IMR-90 (cell line): Measurements from ENCODE around the gene SCFD2. TPM values are rescaled to one million over a fixed set of nuclear protein-coding genes. Genes with fewer than 3 reads are reported as not detected.
"Not testable (repeated sequence)": the region's sequence is repeated elsewhere in the genome, so short reads cannot be mapped to it uniquely, and the experiment has no call there.

ENCODE experiments used
- ATAC-seq: fragments of 200-7000 bp; cut with Tn5 transposase; 2 replicates; pipeline ENCODE4 v1.9.1; 2020; ENCODE audit warnings: low read depth, mild to moderate bottlenecking, moderate library complexity
- BruUV-seq: library from RNA; stranded (reverse); fragments of 400-500 nt; replicated peaks from 2 replicates; lab custom pipeline; 2021; lab: Mats Ljungman, UMichigan
- CTCF ChIA-PET: fragments of 300-600 bp; formaldehyde crosslinking; extraction: SDS; loops from one replicate; lab custom pipeline; 2021; ENCODE audit warnings: antibody characterized with exemption; lab: Yijun Ruan, JAX
- POLR2A ChIA-PET: fragments of 300-600 bp; sonication (Branson Sonifier 250); formaldehyde crosslinking; loops from one replicate; lab custom pipeline; 2022; ENCODE audit warnings: antibody characterized with exemption; ENCODE audit not compliant: unreplicated experiment; lab: Charles Lee
- DNase-seq: peaks from one replicate; pipeline ENCODE4 v3.0.0; 2013
- H2AFZ ChIP-seq: replicated peaks from 2 replicates; pipeline ENCODE3; 2013; ENCODE audit warnings: low read length, mild to moderate bottlenecking; ENCODE audit not compliant: poor library complexity
- H2AK5ac ChIP-seq: 2 replicates; pipeline ENCODE4 v1.6.1; 2013; ENCODE audit warnings: low read depth, low read length, inconsistent platforms
- H2AK9ac ChIP-seq: replicated peaks from 2 replicates; pipeline ENCODE3; 2013; ENCODE audit warnings: mild to moderate bottlenecking, low read depth, low read length, moderate library complexity; ENCODE audit not compliant: poor library complexity
- H2BK120ac ChIP-seq: 2 replicates; pipeline ENCODE4 v1.6.1; 2013; ENCODE audit warnings: low read depth, low read length, inconsistent platforms
- H2BK15ac ChIP-seq: 3 replicates; pipeline ENCODE4 v1.6.1; 2013; ENCODE audit warnings: low read depth, low read length, inconsistent platforms
- H2BK20ac ChIP-seq: 2 replicates; pipeline ENCODE4 v1.6.1; 2013; ENCODE audit warnings: low read depth, mild to moderate bottlenecking, inconsistent platforms, low read length, moderate library complexity
- H2BK5ac ChIP-seq: 2 replicates; pipeline ENCODE4 v1.6.1; 2013; ENCODE audit warnings: mild to moderate bottlenecking, low read depth, low read length, inconsistent platforms; ENCODE audit not compliant: poor library complexity, severe bottlenecking
- H3K14ac ChIP-seq: replicated peaks from 2 replicates; pipeline ENCODE4 v1.6.1; 2013; ENCODE audit warnings: low read depth, low read length, inconsistent platforms
- H3K18ac ChIP-seq: 2 replicates; pipeline ENCODE4 v1.6.1; 2013; ENCODE audit warnings: low read depth, low read length, control low read depth
- H3K23ac ChIP-seq: 2 replicates; pipeline ENCODE4 v1.6.1; 2013; ENCODE audit warnings: low read depth, low read length, inconsistent platforms
- H3K27ac ChIP-seq: 2 replicates; pipeline ENCODE4 v1.5.1; 2013; ENCODE audit warnings: mild to moderate bottlenecking, control low read depth, low read length; ENCODE audit not compliant: insufficient read depth
- H3K27me3 ChIP-seq: 2 replicates; pipeline ENCODE4 v1.6.1; 2013; ENCODE audit warnings: low read length; ENCODE audit not compliant: control insufficient read depth, insufficient read depth
- H3K36me3 ChIP-seq: 2 replicates; pipeline ENCODE4 v1.6.1; 2013; ENCODE audit warnings: low read length, mixed read lengths; ENCODE audit not compliant: control insufficient read depth, insufficient read depth
- H3K4ac ChIP-seq: 2 replicates; pipeline ENCODE4 v1.6.1; 2013; ENCODE audit warnings: low read depth, low read length, inconsistent platforms
- H3K4me1 ChIP-seq: 2 replicates; pipeline ENCODE4 v1.6.1; 2013; ENCODE audit warnings: low read length, mixed read lengths; ENCODE audit not compliant: control insufficient read depth, insufficient read depth
- H3K4me2 ChIP-seq: 2 replicates; pipeline ENCODE4 v1.6.1; 2013; ENCODE audit warnings: low read depth, mild to moderate bottlenecking, control low read depth, low read length, moderate library complexity
- H3K4me3 ChIP-seq: 2 replicates; pipeline ENCODE4 v1.5.1; 2013; ENCODE audit warnings: low read depth, mild to moderate bottlenecking, control low read depth, low read length, moderate library complexity; ENCODE audit not compliant: insufficient read depth
- H3K56ac ChIP-seq: 2 replicates; pipeline ENCODE4 v1.6.1; 2013; ENCODE audit warnings: low read length, inconsistent platforms; ENCODE audit not compliant: insufficient read depth; ENCODE audit errors: extremely low read depth
- H3K79me1 ChIP-seq, 2 experiments: 2 replicates each; pipeline ENCODE4 v1.6.1; 2013; ENCODE audit warnings: low read length in 2 of 2, inconsistent platforms in 1 of 2, low read depth in 1 of 2
- H3K9ac ChIP-seq: 2 replicates; pipeline ENCODE4 v1.6.1; 2013; ENCODE audit warnings: low read depth, low read length, control low read depth
- H3K9me1 ChIP-seq: 2 replicates; pipeline ENCODE4 v1.6.1; 2013; ENCODE audit warnings: low read length, inconsistent platforms; ENCODE audit not compliant: insufficient read depth
- H3K9me3 ChIP-seq: 2 replicates; pipeline ENCODE4 v1.6.1; 2013; ENCODE audit warnings: low read length; ENCODE audit not compliant: control insufficient read depth, insufficient read depth
- H4K20me1 ChIP-seq: 2 replicates; pipeline ENCODE4 v1.6.1; 2013; ENCODE audit warnings: low read length, inconsistent platforms; ENCODE audit not compliant: insufficient read depth
- H4K5ac ChIP-seq: 2 replicates; pipeline ENCODE4 v1.6.1; 2013; ENCODE audit warnings: mild to moderate bottlenecking, low read depth, low read length, control low read depth
- H4K8ac ChIP-seq, 2 experiments: 2 replicates each; pipeline ENCODE4 v1.6.1; 2013; ENCODE audit warnings: low read depth in 2 of 2, low read length in 2 of 2, control low read depth in 1 of 2, inconsistent platforms in 1 of 2
- H4K91ac ChIP-seq: 2 replicates; pipeline ENCODE4 v1.6.1; 2013; ENCODE audit warnings: low read depth, low read length, inconsistent platforms; ENCODE audit not compliant: insufficient read depth
- NFE2L2 ChIP-seq: fragments of 150-350 bp; IDR thresholded peaks from 2 replicates; pipeline ENCODE4 v1.6.1; 2016; ENCODE audit warnings: low read depth, mild to moderate bottlenecking, low read length
- RAD21 ChIP-seq: IDR thresholded peaks from 2 replicates; pipeline ENCODE4 v1.6.1; 2012; ENCODE audit warnings: low read length, improper control_type of control experiment
- RCOR1 ChIP-seq: IDR thresholded peaks from 2 replicates; pipeline ENCODE4 v1.6.1; 2012; ENCODE audit warnings: mild to moderate bottlenecking, low read length, improper control_type of control experiment; ENCODE audit not compliant: insufficient replicate concordance
- SMC3 ChIP-seq: fragments of 150-350 bp; IDR thresholded peaks from 2 replicates; pipeline ENCODE4 v1.6.1; 2016; ENCODE audit warnings: low read depth, mild to moderate bottlenecking, antibody characterized with exemption, low read length, moderate library complexity
- WGBS, 2 experiments: methylation state at CpG; one replicate each; pipeline versions ENCODE4 v1.1.5 to v1.1.7; 2013; ENCODE audit warnings: missing lambda C conversion rate in 2 of 2; ENCODE audit not compliant: insufficient read length in 1 of 2; ENCODE audit errors: extremely low coverage in 2 of 2; 5-methylcytosine and 5-hydroxymethylcytosine counted together
- dilution Hi-C: fragments of 300-500 bp; cut with HindIII; formaldehyde crosslinking; loops from one replicate; pipeline ENCODE4 v1.14.3; 2018; ENCODE audit warnings: low sequenced_read_pairs; ENCODE audit not compliant: unreplicated experiment
- in situ Hi-C: fragments of 300-500 bp; cut with MboI; formaldehyde crosslinking; loops from 3 replicates; pipeline ENCODE4 v1.14.3; 2019; ENCODE audit warnings: low sequenced_read_pairs, inconsistent platforms, mixed read lengths
- intact Hi-C: fragments of 100-400 bp; cut with micrococcal nuclease; formaldehyde crosslinking; loops from 2 replicates; pipeline ENCODE4 v1.10.0; 2022
- polyA plus RNA-seq, 3 experiments: library from polyadenylated mRNA; depleted of rRNA; stranded (reverse); fragments of >200 nt; gene quantifications; 2 replicates each; pipeline ENCODE4 v1.2.3, GENCODE V29; 2012; ENCODE audit warnings: low replicate concordance in 1 of 3
- total RNA-seq: library from RNA; depleted of rRNA; stranded (reverse); fragments of >200 nt; gene quantifications from 2 replicates; pipeline ENCODE4 v1.2.3, GENCODE V29; 2012
- TF ChIP-seq, protein P1 (sequence below): fragments of 150-350 bp; IDR thresholded peaks from 2 replicates; pipeline ENCODE4 v1.6.1; 2016; ENCODE audit warnings: low read depth, mild to moderate bottlenecking, low read length, moderate library complexity, borderline replicate concordance

Gene SCFD2
- total and polyA plus RNA-seq, 2 of the 4 experiments (the other 2 are of a cell fraction), result 18.9 to 62.4 TPM

DNA sequence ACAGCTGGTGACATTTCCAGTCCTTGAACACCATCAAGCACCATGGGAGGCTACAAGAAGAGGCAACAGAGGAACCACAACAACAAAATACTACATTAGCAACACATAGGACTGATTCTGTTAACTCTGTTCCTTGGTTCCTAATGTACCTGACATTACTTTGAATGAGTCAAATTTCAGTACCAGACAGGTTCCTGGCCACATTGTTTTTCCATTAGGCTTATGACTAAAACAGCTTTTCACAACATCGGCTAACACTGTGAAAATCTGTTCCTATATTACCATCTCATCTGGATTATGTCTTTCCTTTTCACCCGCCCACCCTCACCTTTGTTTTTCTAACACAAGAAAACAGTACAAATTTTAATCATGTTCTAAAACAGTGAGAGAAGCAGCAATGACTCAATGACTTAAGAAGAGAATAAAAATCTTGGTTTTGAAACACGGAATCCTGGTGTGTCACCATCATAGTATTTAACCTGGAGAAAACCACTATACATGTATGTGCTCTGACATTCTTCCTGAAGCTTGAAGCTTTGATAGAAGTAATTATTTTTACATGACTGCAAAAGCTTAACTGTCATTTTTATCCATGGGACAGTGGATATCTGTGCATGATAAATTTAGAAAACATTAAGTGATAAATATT is 143.9 kb downstream of the SCFD2 start:
- H3K79me1 ChIP-seq, result no peaks in the 10 kb centered on the region
- dilution Hi-C loops, result no loop called here
- H2AK5ac ChIP-seq, result no peak overlapping the region
- H3K4me2 ChIP-seq, result no peak overlapping the region
- 100% methylated on average over 2 of the region's 3 CpGs; no CpG with 5 or more reads in 1 of the 2 experiments for WGBS, 2 experiments
- intact Hi-C loops, result no loop called here
- H2AFZ ChIP-seq, result no peak overlapping the region
- no peaks in the 10 kb centered on the region for H4K20me1 ChIP-seq
- TF ChIP-seq RAD21 (no peak), SMC3 (no peak), RCOR1 (no peak), NFE2L2 (no peak)
- TF ChIP-seq, protein P1, sequence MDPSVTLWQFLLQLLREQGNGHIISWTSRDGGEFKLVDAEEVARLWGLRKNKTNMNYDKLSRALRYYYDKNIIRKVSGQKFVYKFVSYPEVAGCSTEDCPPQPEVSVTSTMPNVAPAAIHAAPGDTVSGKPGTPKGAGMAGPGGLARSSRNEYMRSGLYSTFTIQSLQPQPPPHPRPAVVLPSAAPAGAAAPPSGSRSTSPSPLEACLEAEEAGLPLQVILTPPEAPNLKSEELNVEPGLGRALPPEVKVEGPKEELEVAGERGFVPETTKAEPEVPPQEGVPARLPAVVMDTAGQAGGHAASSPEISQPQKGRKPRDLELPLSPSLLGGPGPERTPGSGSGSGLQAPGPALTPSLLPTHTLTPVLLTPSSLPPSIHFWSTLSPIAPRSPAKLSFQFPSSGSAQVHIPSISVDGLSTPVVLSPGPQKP, result no peak
- no peak overlapping the region for H2BK15ac ChIP-seq
- in situ Hi-C loops, result no loop called here
- no peaks in the 10 kb centered on the region for H3K4me1 ChIP-seq
- no peaks in the 10 kb centered on the region for H3K27me3 ChIP-seq
- no peak overlapping the region for H3K27ac ChIP-seq
- POLR2A ChIA-PET, result no interaction called here
- no peak overlapping the region for H2BK20ac ChIP-seq
- H3K36me3 ChIP-seq, result no peaks in the 10 kb centered on the region
- no peak overlapping the region for H3K9ac ChIP-seq
- no peak for ATAC-seq
- H3K4me3 ChIP-seq, result no peak overlapping the region
- CTCF ChIA-PET, result no interaction called here
- BruUV-seq, result no TSS peak
- no peak overlapping the region for H2BK5ac ChIP-seq
- no peak overlapping the region for H3K56ac ChIP-seq
- no peak overlapping the region for H3K23ac ChIP-seq
- no peak overlapping the region for H4K91ac ChIP-seq
- no peaks in the 10 kb centered on the region for H3K9me3 ChIP-seq
- no peak overlapping the region for H3K18ac ChIP-seq
- no peak for DNase-seq
- no peak overlapping the region for H4K8ac ChIP-seq
- 0 out of 2 replicates have a peak, but pooled peaks cover 2% of the 10 kb centered on the region for H3K9me1 ChIP-seq
- H3K14ac ChIP-seq, result no peak overlapping the region
- H2BK120ac ChIP-seq, result no peak overlapping the region
- no peak overlapping the region for H2AK9ac ChIP-seq
- H4K5ac ChIP-seq, result no peak overlapping the region
- no peak overlapping the region for H3K4ac ChIP-seq

DNA sequence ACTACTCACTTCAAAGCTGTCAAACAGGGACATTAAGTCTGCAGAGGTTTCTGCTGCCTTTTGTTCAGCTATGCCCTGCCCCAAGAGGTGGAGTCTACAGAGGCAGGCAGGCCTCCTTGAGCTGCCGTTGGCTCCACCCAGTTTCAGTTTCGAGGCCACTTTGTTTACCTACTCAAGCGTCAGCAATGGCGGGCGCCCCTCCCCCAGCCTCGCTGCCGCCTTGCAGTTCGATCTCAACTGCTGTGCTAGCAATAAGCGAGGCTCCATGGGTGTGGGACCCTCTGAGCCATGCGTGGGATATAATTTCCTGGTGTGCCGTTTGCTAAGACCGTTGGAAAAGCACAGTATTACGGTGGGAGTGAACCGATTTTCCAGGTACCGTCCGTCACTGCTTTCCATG is 146.7 kb downstream of the SCFD2 start:
- H2BK15ac ChIP-seq, H3K27me3 ChIP-seq, DNase-seq, H3K9me1 ChIP-seq, CTCF ChIA-PET, in situ Hi-C loops, H3K27ac ChIP-seq, H3K9me3 ChIP-seq, H2AK9ac ChIP-seq, intact Hi-C loops, H3K56ac ChIP-seq, H2BK20ac ChIP-seq, H3K36me3 ChIP-seq, ATAC-seq, H3K4me2 ChIP-seq, H3K23ac ChIP-seq, H4K5ac ChIP-seq, POLR2A ChIA-PET, H2AFZ ChIP-seq, H3K9ac ChIP-seq, H2BK120ac ChIP-seq, dilution Hi-C loops, H4K20me1 ChIP-seq, H3K18ac ChIP-seq, H2BK5ac ChIP-seq, H3K4me3 ChIP-seq, H3K14ac ChIP-seq, H4K91ac ChIP-seq, H4K8ac ChIP-seq, BruUV-seq, H3K79me1 ChIP-seq, H2AK5ac ChIP-seq, H3K4me1 ChIP-seq, H3K4ac ChIP-seq: not testable (repeated sequence)
- 97% methylated on average over 5 of the region's 16 CpGs; no CpG with 5 or more reads in 1 of the 2 experiments for WGBS, 2 experiments
